GM21786 (cell line): ENCODE results near the gene CYP26C1.

Experiments used
- ATAC-seq: cut with Tn5 transposase; IDR thresholded peaks from one replicate; pipeline ENCODE4 v1.9.1; 2021; ENCODE audit not compliant: unreplicated experiment

CYP26C1 gene

GRCh38 chr10:93059975-93060886, at the start of gene CYP26C1:
TSS of gene CYP26C1 (plus strand) at chr10:93060798. CDS start at chr10:93061264, 466 bp downstream.
- no peak for ATAC-seq

DNA sequence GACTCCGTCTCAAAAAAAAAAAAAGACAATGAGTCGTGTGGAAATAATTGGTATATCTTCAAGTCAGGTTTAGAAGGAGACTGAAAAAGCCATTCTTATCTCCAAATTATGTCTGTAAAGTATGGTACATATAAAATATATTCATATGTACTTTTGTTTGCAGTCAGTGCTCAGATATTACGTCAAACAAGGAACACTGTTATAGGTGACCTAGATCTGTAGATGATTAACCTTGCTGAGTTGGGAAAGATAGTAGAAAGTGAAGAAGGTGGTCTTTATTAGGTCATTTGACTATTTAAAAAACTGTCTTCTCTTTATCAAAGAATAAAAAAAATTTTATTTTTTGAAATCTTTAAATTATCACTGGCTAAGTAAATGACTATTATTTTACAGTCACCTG, 44.9 kb upstream of the CYP26C1 start:
- ATAC-seq, result no peak

DNA sequence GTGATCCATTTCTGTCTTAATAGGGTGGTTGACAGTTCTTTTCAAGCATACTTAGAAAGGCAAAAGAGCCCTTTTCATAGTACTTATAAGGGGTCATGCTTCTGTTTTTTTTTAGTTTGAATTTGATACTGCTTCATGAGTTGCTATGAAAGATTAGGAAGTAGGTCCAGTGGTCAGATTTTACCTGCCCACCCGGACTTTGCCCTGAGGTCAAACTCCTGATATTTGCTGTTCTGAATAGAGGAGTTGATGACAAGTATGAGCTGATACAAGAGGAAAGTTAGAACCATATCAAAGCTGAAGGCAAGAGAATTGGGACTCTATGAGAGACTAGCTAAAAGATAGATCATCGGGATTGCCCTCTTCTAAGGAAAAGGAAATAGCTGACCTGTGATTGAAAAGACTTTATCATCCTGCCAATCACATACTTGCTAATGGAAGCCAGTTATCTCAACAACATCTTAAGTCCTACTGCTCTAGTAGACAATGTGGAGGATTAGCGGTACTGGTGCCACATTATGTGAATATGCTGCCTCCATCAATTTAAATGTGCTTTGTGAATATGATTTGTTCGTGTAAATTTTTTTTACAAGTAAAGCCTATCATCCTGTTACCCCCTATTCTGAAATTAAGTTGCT, 37.5 kb upstream of the CYP26C1 start:
- no peak for ATAC-seq

DNA sequence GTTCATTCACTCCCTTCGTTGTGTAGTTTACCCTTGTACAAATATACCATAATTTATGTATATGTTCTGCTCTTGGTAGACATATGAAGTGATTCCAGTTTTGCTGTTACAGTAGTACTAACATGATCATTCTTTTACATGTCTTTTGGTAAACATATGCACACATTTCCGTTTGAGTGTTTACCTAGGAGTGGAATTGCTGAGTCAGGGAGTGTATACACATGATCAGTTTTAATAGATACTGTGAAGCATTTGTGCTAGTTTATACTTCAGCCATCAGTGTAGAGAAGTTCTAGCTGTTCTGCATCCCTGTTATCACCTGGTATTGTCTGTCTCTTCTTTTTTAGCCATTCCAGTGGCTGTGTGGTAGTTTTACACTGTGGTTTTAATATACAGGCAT, 34.5 kb upstream of the CYP26C1 start:
- ATAC-seq, result no peak

DNA sequence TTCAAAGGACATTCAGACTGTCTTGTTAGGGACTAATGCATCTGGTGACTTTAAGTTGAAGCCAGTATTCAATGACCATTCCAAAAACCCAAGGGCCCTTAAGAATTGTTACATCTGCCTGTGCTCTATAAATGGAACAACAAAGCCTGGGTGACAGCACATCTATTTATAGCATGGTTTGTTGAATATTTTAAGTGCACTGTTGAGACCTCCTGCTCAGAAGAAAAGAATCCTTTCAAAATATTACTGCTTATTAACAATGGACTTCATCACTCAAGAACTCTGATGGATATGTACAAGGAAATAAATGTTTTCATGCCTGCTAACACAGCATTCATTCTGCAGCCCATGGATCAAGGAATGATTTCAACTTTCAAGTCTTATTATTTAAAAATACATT, 33.1 kb upstream of the CYP26C1 start:
- ATAC-seq, result no peak

DNA sequence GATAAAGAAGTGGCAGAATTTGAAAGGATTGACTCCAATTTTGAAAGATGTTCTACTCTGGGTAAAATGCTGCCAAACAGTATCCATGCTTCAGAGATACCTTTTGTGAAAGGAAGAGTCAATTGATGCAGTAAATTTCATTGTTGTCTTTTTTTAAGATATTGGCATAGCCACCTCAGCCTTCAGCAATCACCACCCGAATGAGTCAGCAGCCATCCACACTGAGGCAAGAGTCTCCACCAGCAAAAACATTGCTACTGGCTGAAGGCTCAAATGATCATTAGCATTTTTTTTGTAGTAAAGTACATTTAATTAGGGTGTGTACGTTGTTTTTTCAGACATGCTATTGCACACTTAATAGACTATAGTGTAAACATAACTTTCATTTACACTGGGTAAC, 31.7 kb upstream of the CYP26C1 start:
- ATAC-seq, result no peak

GRCh38 chr10:93030409-93030808, 30.2 kb upstream of the CYP26C1 start:
- ATAC-seq, result no peak

- no peak for ATAC-seq
These were observed 28.3 kb upstream of the CYP26C1 start for GRCh38 chr10:93032105-93032808.

DNA sequence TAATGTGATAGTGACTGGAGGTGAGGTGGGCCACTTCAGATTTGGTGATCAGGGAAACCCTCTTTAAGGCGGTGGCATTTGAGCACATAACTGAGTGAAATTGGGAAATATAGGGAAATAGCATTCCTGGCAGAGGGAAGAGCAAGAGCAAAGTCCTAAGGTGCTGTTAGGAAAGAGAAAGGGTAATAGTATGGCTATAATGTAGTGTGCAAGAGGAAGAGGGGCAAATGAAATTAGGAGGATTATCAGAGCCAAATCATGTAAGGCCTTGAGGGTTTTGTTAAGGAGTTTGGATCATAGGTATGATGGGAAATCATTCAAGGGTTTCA, 27.8 kb upstream of the CYP26C1 start:
- ATAC-seq, result no peak

DNA sequence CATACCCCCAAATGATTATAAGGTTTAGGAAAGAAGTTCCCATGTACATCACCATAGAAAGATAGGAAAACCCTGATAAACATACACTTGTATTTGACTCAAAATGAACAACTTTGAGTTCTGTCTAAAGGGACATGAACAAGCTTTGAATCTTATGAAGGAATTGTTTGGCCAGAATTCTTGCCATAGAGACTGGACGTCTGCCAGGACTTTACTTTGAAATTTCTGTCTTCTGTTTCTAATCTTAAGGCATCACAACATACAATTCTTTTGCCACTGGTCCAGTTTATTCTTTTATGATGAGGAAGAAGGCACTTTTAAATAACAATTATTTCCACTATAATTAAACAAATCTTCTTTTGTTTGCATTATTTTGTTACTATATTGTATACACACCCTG, 26.2 kb upstream of the CYP26C1 start:
- ATAC-seq, result no peak

DNA sequence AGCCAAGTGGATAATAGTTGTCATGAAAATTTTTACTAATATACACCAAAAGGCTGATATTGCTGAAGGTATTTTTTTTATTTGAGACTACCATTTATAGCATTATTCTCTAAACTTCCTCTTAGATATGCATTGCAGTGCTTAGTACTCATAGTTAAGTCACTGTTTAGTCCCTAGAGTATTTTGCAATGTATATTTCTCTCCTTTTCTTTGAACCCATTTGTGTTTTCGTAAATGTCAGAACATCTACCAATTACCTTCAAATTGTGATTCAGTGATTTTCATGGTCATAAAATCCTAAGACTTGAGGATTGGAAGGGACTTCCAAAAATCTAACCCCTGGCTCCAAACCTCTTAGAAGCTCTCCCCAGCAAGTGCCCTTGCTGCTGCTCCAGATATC, 21.5 kb upstream of the CYP26C1 start:
- ATAC-seq, result no peak

GRCh38 chr10:93039721-93040120, 20.9 kb upstream of the CYP26C1 start:
- no peak for ATAC-seq

DNA sequence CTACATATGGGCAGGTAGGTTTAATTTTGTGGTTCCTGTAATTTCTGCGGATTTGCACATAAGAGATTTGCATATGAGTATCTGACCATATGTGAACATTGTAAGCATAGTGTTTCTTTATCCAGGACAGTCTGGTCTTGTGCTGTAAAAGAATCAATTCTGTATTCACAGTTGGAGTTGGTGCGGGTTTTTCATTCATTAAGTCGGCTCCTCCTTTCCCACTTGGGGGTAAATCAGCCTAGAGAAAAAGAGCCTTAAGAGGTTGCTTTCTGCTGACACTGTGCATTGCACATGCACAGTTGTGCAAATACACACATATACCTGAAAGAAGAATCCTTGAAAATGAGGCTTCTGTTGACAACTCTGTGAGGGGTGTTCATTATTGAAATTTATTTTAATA, 6.1 kb upstream of the CYP26C1 start:
- ATAC-seq, result no peak

GRCh38 chr10:93058139-93058538, 2.5 kb upstream of the CYP26C1 start:
- ATAC-seq, result no peak

- ATAC-seq, result no peak
These were observed 442 bp downstream of the CYP26C1 start for GRCh38 chr10:93060887-93061593.

- ATAC-seq, result no peak
These were observed 1.3 kb downstream of the CYP26C1 start for GRCh38 chr10:93061594-93062513.

DNA sequence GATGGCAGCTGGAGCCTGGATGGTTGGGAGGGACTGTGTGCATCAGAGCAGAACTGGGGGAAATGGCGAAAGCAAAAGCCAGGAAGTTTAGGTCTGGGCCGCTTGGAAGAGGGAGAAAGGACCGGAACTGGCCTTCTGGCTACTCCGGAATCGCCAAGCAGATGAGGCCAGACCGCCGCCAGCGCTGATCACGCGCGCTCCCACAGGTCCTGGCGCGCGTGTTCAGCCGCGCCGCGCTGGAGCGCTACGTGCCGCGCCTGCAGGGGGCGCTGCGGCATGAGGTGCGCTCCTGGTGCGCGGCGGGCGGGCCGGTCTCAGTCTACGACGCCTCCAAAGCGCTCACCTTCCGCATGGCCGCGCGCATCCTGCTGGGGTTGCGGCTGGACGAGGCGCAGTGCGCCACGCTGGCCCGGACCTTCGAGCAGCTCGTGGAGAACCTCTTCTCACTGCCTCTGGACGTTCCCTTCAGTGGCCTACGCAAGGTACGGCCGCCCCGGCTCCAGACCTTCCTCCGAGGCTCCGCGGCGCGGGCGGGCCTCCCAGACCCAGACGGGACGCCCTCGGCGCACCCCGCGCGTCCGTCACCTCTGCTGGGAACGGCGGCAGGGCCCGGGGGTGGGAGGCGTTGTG, 2.0 kb downstream of the CYP26C1 start:
- no peak for ATAC-seq

DNA sequence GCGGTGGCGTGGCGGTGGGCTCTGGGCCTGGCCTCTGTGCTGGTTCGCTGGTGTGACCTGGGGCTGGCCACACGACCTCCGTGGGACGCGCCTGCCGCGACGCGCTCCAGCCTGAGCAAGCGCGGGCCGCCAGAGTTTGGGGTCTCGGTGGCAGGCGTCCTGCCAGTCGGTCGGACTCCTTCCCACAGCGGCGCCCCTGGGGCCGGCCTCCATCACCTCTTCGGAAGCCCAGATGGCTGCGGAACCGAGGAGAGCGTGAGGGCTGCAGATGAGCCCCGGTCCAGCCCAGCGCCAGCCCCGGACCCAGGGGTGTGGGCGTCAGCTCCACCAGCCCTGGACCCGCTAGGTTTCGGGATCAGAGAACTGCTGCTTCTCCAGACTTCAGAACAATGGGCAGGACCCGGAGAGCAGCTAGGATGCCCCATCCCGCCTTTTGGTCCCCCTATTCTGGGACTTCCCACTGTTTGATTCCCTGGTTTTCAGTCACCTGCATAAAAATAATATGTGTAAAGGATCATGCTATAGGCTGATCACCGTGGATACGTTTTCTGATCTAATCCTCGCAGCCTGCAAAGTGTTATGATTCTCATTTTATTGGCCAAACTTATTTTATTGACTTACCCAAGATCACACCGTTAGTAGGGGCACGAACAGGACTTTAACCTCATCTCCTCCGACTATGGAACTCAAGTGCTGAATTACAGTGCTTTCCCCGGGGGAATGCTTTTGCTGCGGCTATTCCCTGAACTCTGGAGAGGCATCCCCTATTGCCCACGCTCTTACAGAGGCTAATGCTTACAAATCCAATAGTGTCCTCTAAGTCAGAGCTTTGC, 2.8 kb downstream of the CYP26C1 start:
- ATAC-seq, result no peak
